GM12872 (cell line): Measurements from ENCODE around the gene ATRNL1.

ENCODE experiments used
- TF ChIP-seq, protein P1 (sequence below): IDR thresholded peaks from 3 replicates; pipeline ENCODE4 v1.5.1; 2011; ENCODE audit warnings: low read depth, mild to moderate bottlenecking, low read length, moderate library complexity; ENCODE audit not compliant: insufficient read depth

The ATRNL1 gene

DNA sequence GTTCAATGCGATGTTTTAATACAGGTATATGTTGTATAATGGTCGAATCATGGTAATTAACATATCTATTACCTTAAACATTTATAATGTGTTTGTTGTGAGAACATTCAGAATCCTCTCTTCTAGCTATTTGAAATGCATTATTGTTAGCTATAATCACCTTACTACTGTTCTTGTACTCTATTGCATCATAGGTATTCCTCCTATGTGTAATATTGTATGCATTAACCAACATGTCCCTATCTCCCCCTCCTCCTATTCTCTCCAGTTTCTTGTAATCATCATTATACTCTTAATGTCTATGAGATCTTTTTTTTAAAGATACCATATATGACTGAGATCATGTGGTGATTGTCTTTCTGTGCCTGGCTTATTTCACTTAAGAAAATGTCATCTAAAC is 235.2 kb downstream of the ATRNL1 start:
- TF ChIP-seq, protein P1, sequence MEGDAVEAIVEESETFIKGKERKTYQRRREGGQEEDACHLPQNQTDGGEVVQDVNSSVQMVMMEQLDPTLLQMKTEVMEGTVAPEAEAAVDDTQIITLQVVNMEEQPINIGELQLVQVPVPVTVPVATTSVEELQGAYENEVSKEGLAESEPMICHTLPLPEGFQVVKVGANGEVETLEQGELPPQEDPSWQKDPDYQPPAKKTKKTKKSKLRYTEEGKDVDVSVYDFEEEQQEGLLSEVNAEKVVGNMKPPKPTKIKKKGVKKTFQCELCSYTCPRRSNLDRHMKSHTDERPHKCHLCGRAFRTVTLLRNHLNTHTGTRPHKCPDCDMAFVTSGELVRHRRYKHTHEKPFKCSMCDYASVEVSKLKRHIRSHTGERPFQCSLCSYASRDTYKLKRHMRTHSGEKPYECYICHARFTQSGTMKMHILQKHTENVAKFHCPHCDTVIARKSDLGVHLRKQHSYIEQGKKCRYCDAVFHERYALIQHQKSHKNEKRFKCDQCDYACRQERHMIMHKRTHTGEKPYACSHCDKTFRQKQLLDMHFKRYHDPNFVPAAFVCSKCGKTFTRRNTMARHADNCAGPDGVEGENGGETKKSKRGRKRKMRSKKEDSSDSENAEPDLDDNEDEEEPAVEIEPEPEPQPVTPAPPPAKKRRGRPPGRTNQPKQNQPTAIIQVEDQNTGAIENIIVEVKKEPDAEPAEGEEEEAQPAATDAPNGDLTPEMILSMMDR, result no peak

DNA sequence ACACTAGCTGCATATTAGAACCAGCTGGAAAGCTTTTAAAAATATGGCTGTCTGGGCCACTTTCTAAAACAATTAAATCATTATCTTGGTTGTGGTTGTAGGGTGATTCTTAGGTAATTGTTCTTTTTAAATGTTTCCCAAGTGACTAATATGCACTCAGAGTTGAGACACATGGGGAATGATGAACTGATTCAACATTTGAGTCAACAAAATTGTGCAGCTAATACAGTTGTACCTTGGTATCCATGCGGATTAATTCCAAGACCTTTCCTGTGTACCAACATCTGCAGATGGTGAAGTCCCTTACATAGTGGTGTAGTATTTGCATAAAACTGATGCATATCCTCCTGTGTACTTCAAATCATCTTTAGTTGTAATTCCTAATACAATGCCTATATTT is 242.2 kb downstream of the ATRNL1 start:
- TF ChIP-seq, protein P1, result no peak

DNA sequence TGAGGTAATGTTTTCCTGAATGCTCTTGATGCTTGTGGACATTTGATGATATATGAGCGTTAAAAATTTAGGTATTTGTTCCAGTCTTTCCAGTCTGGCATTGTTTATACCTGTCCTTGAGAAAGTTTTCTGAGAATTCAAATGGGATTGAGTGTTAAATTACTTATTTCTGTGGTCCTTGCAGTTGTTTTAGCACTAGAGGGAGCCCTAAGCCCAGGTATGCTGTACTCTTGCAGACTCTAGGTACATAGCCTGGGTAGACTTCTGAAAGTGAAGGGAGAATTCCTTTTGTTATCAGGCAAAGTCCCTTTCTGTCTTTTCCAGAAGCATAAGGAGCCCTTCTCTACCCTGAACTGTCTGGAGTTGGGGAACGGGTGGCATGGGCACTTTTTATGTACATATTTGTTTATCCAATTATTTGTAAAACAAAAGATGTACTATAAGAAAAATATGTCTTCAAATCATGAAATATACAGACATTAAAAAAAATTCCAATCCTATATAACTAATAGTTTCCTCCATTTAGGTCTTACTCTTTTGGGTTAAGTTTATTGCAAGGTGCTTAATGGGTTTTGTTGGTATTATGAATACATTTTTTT is 262.1 kb downstream of the ATRNL1 start:
- TF ChIP-seq, protein P1, result peak; percentile 71

DNA sequence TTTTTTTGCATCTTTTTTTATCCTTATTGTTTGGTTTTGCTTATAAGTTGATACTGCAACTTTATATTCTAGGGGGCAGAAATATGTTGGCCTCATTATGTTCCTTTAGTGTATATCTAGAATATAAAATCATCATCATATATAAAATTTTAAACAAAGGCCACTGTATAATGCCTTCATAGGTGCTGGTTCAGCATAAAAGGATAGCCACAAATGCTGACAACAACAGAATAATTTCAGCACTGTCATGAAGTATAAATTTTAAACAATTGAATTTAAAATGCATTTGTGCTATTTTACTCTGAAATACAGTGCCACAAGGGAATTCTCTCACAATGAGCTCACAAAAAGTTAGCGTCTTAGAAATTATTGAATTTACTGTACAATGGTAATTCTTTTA is 285.9 kb downstream of the ATRNL1 start:
- TF ChIP-seq, protein P1, result no peak

DNA sequence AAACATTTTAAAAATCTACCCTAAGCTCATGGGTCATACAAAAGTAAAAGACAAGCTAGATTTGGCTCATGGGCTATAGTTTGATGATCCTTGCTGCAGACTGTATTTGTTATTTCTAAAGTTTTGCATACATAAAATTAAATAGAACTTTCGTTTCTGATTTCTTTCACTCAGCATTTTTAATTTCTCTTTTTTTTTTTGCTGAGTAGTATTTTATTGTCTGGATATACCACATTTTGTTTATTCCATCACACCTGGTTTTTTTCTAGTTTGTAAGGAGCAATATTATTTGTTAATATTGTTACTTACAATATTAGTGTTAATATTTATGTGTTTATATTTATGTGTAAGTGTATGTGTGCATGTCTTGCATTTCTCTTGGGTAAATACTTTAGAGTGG is 291.5 kb downstream of the ATRNL1 start:
- TF ChIP-seq, protein P1, result no peak

DNA sequence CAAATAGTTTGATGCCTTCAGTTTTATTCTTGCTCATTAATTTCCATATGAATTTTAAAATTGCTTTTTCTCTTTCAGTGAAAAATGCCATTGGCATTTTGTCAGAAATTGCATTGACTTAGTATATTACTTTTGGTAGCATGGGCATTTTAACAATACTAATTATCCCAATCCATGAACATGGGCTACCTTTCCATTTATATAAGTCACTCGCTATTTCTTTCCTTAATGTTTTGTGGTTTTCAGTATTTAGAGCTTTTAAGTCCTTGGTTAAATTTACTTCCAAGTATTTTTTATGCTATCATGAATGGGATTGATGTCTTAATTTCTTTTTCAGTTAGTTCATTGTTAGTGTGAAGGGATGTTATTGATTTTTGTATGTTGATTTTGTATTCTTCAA is 297.4 kb downstream of the ATRNL1 start:
- TF ChIP-seq, protein P1, result no peak

DNA sequence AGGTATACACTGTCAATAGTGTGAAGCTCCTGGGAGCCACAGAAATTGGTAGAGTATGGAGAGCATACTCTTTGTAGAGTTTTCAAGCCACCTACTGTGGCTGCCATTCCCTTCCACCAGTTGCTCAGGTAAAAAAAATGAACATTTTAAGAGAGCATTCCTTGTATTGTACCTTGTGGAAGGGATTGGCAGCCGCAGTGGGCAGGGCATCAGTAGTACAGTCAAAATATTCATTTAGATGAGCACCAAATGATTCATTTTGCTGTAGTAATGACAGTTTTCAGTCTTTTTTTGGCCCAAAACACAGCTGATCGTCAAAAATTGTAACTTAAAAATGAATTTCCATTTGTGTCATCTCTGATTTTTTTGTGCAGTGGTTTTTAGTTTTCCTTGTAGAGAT is 304.9 kb downstream of the ATRNL1 start:
- TF ChIP-seq, protein P1, result no peak
